ENCODE results near the gene PHF20. TPM values are rescaled to one million over a fixed set of nuclear protein-coding genes. Genes with fewer than 3 reads are reported as not detected.

Gene PHF20
- total and polyA plus RNA-seq, 12 donors: 23.4 to 44.7 (median 36.0) TPM

GRCh38 chr20:35726842-35727711 is 44.7 kb upstream of the PHF20 start:
- no peak overlapping the region for H3K4me3 ChIP-seq
- no peaks in the 10 kb centered on the region for H3K9me3 ChIP-seq
- intact Hi-C loops (cut with DNase I): loop anchor here in 1 of 10 donors (10.0 kb wide), 1 partner anchor 228 kb away; the partner anchor contains the start of gene SCAND1
- TF ChIP-seq, protein P1, sequence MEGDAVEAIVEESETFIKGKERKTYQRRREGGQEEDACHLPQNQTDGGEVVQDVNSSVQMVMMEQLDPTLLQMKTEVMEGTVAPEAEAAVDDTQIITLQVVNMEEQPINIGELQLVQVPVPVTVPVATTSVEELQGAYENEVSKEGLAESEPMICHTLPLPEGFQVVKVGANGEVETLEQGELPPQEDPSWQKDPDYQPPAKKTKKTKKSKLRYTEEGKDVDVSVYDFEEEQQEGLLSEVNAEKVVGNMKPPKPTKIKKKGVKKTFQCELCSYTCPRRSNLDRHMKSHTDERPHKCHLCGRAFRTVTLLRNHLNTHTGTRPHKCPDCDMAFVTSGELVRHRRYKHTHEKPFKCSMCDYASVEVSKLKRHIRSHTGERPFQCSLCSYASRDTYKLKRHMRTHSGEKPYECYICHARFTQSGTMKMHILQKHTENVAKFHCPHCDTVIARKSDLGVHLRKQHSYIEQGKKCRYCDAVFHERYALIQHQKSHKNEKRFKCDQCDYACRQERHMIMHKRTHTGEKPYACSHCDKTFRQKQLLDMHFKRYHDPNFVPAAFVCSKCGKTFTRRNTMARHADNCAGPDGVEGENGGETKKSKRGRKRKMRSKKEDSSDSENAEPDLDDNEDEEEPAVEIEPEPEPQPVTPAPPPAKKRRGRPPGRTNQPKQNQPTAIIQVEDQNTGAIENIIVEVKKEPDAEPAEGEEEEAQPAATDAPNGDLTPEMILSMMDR (IDR thresholded peaks at IDR 0.05): no peak
- peaks cover 10 to 100% (median 89%) of the 10 kb centered on the region in 9 donors for H3K36me3 ChIP-seq
- peaks cover 3 to 57% (median 40%) of the 10 kb centered on the region in 9 donors for H3K4me1 ChIP-seq
- H3K27me3 ChIP-seq: no peaks in the 10 kb centered on the region
- ATAC-seq: no peak
- no peak for DNase-seq
- H3K27ac ChIP-seq: no peak overlapping the region
- 92 to 95% methylated on average over 20 of the region's 20 CpGs for WGBS, 2 donors

GRCh38 chr20:35729283-35729807 is 42.5 kb upstream of the PHF20 start:
- intact Hi-C loops (cut with DNase I): loop anchor here in 1 of 10 donors (10.0 kb wide), 1 partner anchor 225 kb away; the partner anchor contains the start of gene SCAND1
- peaks cover 0 to 66% (median 52%) of the 10 kb centered on the region in 9 donors for H3K4me1 ChIP-seq
- no peak overlapping the region for H3K4me3 ChIP-seq
- peaks cover 0 to 100% (median 86%) of the 10 kb centered on the region in 9 donors for H3K36me3 ChIP-seq
- 72 to 75% methylated on average over 7 of the region's 7 CpGs for WGBS, 2 donors
- DNase-seq (no peak), ATAC-seq (no peak)
- TF ChIP-seq, protein P1 (IDR thresholded peaks at IDR 0.05): no peak
- H3K9me3 ChIP-seq: no peaks in the 10 kb centered on the region
- H3K27ac ChIP-seq: no peak overlapping the region
- H3K27me3 ChIP-seq: no peaks in the 10 kb centered on the region

GRCh38 chr20:35729836-35730582 is 41.8 kb upstream of the PHF20 start:
- DNase-seq: no peak
- TF ChIP-seq, protein P1 (IDR thresholded peaks at IDR 0.05): no peak
- no peak for ATAC-seq
- intact Hi-C loops (cut with DNase I): loop anchor here in 6 of 10 donors (5.0 to 10.0 kb wide), 4 partner anchors 33 to 225 kb away; partner anchors contain the start of genes NFS1 (in 1 of the 6), ROMO1 (in 1 of the 6) and SCAND1 (in 1 of the 6)
- no peaks in the 10 kb centered on the region for H3K27me3 ChIP-seq
- no peaks in the 10 kb centered on the region for H3K9me3 ChIP-seq
- H3K36me3 ChIP-seq: peaks cover 0 to 100% (median 87%) of the 10 kb centered on the region in 9 donors
- peaks cover 0 to 72% (median 58%) of the 10 kb centered on the region in 9 donors for H3K4me1 ChIP-seq
- H3K4me3 ChIP-seq: no peak overlapping the region
- no peak overlapping the region for H3K27ac ChIP-seq
- WGBS, 2 donors: 62 to 68% methylated on average over 2 of the region's 2 CpGs
